NCI-H1417 (cell line): Measurements from ENCODE around the gene DUS4L.

Experiments
- DNase-seq, 3 experiments: peaks; one replicate each; lab custom pipeline; 2025; lab: John Stamatoyannopoulos, UW

Gene DUS4L

DNA sequence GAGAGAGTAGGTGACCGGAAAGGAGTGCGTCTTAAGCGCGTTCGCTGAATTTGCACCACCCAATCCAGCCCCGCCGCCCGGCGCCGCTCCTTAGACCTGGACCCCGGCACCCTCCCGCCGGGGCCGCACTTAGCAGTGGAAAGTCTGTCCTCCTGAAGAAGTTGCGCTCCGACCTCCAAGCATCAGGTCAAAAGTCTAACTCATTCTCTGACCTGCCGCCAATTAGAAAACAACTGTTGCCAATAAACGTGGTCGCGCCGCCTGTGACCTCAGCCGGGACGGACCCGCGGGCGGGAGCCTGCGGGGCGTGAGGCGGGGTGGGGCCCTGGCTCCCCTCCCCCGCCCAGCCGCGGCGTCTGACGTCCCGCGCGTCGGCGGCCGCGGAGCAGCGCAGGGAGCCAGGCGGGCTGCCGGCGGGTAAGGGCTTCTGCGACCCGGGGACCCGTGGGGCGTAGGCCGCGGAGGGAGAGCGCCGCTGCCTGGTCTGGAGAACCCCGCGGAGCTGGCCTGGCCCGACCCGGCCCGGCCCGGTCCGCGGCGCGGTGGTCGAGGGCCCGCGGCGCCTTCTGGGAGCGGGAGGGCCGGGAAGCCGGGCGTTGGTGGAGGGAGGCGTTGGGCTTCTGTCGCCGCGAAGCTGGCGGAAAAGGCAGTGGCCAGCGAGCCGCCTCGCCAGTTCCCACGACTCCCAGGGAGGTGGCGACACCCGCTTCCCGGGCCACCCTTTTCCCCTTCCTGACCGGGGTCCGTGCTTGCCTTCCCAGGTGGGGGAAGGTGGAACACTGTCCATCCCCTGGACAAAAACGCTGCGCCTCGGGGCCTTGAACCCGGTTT, 16.3 kb downstream of the DUS4L start, which contains the start of gene BCAP29:
Gene BCAP29 (plus strand): TSS at position 362 of the 831 bp plus-strand sequence. CDS start 527 bp downstream, outside the sequence.
- peak; percentile 70 to 98 (median 93) for DNase-seq

- peak in 1 of 3 experiments; percentile 46 for DNase-seq
Observed at GRCh38 chr7:107580716-107581383, 17.1 kb downstream of the DUS4L start.

DNA sequence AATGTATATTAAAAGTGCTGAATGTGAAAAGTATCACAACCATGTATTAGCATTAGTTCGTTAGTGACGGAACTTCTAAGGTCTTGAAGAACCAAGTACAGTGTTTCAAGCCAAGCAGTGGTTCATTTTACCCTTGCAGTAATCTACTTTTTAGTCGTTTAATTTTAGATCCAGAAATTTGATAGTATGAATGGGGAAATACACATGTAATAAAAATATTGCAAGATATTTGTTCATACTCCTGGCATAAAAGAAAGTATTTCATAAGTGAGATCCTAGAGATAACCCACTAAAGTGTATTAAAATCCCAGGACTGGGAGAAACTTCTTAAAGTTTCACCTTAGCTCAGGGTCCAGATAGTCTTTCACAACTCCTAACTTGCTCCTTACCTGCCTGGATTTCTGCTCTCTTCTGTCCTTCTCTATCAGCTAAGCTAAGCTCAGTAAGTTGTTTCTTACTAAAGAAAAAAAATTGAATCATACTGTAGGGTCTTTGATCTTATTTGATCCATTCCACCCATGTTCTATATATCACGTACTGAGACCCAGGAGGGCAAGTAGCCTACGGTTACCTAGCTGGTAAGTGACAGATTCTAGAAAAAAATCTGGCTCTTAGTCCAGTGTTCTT, 17.7 kb downstream of the DUS4L start:
- no peak for DNase-seq

- no peak for DNase-seq
Observed at GRCh38 chr7:107582875-107583274, 19.1 kb downstream of the DUS4L start.

DNA sequence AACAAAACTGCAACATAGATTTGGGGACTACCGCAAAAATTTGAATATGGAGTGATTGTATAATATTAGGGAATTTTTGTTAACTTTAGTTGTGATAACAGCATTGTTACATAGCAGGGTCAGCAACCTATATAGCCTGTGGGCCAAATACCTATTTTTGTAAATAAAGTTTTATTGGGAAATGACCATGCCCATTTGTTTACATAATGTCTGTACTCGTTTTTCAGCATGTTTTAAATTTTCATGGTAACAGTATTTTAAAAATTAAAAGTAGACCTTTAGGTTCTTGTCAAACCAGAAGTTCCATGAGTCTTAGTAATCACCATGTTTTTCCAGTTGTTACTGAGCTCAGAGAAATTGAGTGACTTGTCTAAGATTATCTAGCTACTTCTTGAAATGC, 20.9 kb downstream of the DUS4L start:
- DNase-seq: no peak

DNA sequence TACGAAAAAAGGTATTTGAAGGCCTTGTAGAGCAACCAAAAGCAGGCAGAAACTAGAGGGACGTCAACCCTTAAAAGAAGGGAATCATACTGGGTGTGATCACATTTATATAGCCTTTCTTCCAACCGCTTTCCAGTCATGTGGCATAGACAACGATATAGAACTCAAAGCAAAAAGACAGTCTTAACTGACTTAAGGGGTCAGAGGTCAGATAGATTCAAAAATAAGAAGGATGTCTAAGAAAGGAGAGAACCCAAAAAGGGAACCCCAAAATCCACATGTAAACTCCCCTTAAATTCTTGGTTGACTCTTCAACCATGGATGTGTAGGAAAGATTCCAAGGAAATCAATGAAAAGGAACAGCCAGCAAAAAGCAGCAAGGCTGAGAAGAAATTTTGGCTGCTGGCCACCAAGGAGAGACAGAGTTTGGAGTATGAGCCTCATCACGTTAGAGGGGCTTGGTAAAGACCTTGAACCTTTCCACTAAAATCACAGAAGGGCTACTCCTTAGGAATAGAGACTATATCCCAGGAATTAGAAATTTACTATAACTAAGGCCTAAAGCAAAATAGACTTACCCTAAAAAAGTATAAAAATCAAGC, 24.9 kb downstream of the DUS4L start:
- DNase-seq: no peak

- DNase-seq: no peak
Observed at GRCh38 chr7:107591421-107591820, 27.6 kb downstream of the DUS4L start.

GRCh38 chr7:107592361-107593024, 28.7 kb downstream of the DUS4L start:
- DNase-seq: no peak

GRCh38 chr7:107593025-107593410, 29.2 kb downstream of the DUS4L start:
- no peak for DNase-seq

DNA sequence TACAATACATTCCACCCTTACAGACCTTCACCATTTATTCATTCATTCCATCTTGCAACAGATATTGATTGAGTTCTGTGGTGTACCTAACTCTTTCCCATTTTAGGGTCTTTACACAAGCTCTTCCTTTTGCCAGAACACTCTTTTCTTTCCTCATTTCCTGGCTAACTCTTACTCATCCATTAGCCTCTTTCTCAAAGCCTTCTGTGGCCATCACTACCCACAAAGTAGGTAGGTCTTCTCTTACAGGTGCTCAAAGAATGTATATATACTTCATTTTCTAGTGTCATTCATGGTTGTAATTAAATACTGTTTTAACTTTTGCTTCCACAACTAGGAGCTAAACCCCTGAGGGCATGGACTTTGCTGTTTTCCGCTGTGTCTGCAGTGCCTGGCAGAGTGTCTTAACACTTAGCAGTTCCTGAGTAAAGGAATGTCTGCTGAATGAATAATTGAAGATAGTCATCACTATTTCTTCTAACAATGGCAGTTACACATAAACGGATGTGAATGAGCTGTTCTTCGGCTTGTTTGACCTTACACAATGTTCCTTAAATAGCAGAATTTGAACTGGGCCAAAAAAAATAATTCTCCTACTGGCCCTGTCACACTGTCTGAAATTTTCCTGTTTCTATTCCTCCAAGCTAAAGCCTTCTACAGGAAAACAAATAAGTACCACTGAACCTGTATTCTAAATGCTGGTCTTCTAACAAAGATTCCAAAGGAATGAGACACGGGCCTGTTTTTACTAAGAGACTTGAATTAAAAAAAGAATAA, 31.4 kb downstream of the DUS4L start:
- no peak for DNase-seq

DNA sequence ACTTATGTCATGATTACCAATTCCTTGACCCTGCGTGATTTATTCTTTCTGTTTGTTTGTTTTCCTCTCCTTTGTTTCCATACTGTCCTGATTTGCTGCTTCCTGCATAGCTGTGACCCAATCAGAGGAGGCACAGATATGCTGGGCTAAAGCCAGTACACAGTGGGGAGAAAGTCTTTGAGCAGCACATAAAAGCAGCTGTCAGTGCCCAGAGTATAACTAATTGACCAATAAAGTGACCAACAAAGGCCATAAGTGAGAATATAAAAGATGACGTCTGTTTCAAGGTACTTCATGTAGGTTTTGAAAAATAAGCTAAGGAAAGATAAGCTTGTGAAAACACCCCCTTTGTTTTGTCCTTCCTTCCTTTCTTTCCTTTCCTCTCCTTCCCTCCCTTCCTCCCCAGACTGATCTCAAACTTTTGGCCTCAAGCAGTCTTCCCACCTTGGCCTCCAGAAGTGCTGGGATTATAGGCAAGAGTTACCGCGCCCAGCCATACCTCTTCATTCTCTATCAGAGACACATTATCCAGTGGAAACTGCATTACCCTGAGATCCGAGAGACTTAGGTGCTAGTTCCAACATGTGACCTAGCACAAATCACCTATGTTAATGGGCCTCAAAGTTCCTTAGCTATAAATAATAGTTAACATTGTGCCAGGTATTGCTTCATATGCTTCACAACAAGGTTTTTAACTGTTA, 33.3 kb downstream of the DUS4L start:
- peak in 1 of 3 experiments; percentile 35 for DNase-seq

- no peak for DNase-seq
Observed at GRCh38 chr7:107597582-107597916, 33.8 kb downstream of the DUS4L start.

DNA sequence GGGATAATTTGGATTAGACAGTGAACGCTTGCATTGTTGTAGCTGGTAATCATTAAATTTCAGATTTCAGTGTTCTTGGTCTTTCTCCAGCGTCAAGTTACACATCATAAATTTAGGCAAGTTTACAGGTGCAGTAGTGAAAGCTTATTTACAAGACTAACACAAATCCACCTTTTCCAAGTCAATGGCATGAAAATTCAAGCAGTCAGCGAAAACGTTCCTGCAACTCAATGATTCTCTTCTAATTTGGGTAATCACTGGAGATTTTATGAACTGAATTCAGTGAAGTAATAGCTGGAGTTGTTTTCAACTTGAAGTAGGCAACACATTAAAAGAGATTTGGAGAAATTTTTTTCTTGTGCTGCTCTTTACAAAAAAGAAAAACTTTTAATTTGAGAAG, 34.2 kb downstream of the DUS4L start:
- DNase-seq: no peak

GRCh38 chr7:107599262-107599661, 35.5 kb downstream of the DUS4L start:
- DNase-seq: no peak

DNA sequence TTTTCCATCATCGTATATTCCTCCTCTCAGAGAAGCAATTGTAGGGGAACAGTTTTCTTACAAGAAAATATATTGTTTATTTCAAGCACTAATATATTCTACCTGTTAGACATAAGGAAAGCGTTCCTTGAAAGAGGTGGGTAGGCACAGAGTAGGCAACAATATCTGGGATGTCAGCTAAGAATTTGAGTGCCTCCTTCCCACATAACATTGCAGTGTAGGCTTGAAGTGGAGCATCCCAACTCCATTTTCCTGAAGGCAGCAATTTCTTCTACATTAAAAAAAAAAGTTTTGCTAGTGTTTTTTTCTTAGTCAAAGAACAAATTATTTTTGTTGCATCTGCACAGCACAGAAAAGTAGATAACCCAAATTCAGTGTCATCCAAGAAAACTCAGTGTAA, 37.0 kb downstream of the DUS4L start:
- DNase-seq: no peak

DNA sequence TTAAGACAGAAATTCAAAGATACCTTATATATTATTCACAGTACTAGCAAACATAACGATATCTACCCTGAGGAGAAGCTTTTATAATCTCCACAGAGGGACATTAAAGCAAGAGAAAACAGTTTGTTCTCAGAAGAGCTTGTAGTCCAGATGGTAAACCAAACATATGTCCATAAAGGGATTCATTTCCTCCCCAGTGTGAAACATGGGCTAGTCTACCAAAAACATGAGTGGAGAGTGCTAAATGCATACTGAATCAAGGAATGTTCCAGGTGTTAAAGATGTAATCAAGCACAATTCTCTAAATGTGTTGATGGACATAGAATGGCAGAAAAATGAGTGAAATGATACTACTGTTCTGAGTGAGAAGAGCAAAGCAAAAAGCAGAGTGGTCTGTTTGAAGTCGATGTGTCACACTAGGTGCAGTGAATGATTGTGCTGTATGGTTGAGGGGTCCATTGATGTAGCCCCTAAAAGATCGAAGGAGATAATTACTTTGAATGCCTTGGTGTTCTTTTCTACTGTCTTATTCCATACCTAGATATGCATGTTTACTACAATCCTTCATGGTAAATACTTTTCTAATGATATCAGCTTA, 41.5 kb downstream of the DUS4L start:
- DNase-seq: no peak

- DNase-seq: no peak
Observed at GRCh38 chr7:107606303-107606702, 42.5 kb downstream of the DUS4L start.

DNA sequence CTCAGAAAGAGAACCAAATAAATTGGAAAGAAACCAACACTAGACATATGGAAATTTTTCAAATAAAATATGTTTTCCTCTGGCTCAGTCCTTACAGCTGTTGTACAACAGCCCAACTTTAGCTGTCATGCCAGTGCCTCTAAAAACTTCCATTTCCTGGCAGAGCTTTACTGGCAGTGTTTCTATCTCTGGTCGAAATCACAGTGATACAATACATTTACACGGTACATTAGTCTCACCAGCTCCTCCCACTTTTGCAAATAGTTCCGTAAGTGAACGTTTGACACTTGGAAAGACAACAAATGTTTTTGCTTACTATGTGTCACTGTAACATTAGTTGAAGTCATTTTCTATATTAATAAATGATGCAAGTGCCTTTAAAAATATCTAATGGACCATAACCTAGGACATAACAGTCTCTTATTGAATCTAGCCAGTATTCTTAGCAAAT, 46.1 kb downstream of the DUS4L start:
- DNase-seq: no peak

DNA sequence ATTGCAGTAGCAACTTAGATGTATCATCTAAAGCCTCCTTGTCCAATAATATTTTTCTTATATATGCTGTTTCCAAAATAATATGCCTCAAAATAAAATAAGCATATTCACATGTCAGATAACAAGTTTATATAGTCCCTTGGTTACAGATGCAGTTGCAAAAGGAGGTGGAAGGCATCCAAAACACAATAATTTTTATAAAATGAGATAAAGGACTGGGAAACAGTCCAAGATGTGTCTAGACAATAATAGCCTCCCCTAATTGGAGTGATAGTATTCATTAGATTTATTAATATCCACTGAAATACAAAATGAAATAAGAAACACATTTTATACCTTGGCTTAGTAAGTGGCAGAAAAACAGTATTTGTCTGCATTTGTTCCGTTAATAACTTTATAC, 46.6 kb downstream of the DUS4L start:
- DNase-seq: no peak

- DNase-seq: no peak
Observed at GRCh38 chr7:107613439-107613838, 49.7 kb downstream of the DUS4L start.
